ENCODE data around the gene FOXO6. TPM values are rescaled to one million over a fixed set of nuclear protein-coding genes. Genes with fewer than 3 reads are reported as not detected.

Gene FOXO6
- under 1 TPM in 2 of 3 donors, not detected in 1; 0.20 to 0.22 TPM for total RNA-seq

DNA sequence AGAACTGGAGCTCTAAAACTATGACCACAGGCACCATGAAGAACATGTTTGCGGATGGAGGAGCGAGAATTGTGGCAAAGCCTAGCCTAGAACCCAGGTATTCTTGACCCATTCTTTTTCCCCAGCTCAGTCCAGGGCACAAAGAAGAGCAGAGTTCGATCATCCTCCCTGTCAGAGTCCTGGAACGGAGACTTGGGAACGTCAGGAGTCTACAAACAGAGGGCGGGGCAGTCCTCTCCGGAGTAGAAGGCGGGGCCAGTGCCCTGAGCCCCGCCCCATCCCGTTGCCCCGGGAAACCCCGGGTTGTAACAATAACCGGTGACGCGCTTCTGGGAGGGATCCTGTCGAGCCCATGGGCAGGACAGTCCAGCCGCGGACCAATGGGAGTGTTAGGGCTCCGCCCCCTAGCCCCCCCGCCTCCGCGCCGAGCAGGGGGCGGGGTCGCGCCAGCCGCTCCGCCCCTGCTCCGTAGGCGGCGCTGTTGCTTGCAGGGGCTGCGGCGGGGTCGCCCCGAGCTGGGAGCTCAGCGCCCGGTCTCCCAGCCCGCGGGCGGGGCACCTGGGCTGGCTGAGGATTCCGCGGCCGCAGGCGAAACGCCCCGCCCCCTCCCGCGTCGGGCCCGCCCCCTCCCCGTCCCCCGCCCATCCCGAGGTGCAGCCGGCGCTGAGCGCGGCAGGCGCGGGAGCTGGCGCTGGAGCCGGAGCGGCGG, at the start of gene FOXO6:
Gene FOXO6 (plus strand): TSS at position 649 of the 709 bp plus-strand sequence.
- Mint-ChIP-seq H3K4me3 (peak within 1 kb of the TSS; percentile 73), H3K27me3 (ENCODE audit: low read depth) (peaks cover 33% of the 10 kb centered on the region), H3K9me3 (no peaks in the 10 kb centered on the region), H3K36me3 (ENCODE audit: insufficient read depth) (no peaks in the 10 kb centered on the region), H3K4me1 (ENCODE audit: low read depth) (peaks cover 16% of the 10 kb centered on the region)
- ATAC-seq, result peak; percentile 90 to 91
- DNase-seq, result peak; percentile 90

DNA sequence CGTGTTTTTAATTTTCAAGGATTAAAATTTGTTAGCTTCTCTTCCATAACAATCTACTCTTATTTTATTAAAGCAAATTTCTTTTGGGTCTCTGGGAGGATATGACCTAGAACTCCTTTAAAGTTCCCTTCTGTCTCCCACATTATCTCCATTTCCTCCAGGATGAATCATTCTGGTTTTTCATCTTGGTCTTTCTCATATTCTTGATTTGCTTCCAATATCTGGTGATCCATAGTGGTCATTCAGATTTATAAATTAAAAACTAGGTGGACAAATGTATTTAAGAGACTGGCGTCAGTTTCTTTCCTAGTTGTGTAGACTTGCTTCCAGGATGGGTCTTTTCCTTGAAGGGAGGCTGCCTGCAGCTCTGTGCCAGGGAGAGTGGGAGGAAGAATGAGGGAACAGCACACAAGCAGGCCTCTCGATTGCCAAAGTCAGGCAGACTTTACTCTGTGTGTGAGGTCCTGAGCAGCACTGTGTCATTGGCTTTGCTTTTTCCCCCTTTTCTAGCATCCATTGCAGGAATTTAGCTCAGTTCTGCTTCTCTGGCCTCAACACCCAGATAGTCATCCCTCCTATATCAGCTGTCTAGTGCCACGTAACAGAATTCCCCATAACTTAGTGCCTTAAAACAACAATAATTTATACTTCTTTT, 48.1 kb upstream of the FOXO6 start:
- Mint-ChIP-seq H3K4me1 (ENCODE audit: low read depth) (peaks cover 3% of the 10 kb centered on the region), H3K27me3 (ENCODE audit: low read depth) (peaks cover 4% of the 10 kb centered on the region), H3K4me3 (no peak overlapping the region), H3K9me3 (peaks cover 4% of the 10 kb centered on the region), H3K36me3 (ENCODE audit: insufficient read depth) (no peaks in the 10 kb centered on the region)
- no peak for ATAC-seq
- DNase-seq, result no peak

- peak in 1 of 2 donors; percentile 32 for ATAC-seq
- Mint-ChIP-seq H3K36me3 (ENCODE audit: insufficient read depth) (no peaks in the 10 kb centered on the region), H3K27me3 (ENCODE audit: low read depth) (peaks cover 1% of the 10 kb centered on the region), H3K4me3 (no peak overlapping the region), H3K9me3 (no peaks in the 10 kb centered on the region), H3K4me1 (ENCODE audit: low read depth) (peaks cover 3% of the 10 kb centered on the region)
- DNase-seq, result no peak
Measured at GRCh38 chr1:41313661-41314131, 47.5 kb upstream of the FOXO6 start.

DNA sequence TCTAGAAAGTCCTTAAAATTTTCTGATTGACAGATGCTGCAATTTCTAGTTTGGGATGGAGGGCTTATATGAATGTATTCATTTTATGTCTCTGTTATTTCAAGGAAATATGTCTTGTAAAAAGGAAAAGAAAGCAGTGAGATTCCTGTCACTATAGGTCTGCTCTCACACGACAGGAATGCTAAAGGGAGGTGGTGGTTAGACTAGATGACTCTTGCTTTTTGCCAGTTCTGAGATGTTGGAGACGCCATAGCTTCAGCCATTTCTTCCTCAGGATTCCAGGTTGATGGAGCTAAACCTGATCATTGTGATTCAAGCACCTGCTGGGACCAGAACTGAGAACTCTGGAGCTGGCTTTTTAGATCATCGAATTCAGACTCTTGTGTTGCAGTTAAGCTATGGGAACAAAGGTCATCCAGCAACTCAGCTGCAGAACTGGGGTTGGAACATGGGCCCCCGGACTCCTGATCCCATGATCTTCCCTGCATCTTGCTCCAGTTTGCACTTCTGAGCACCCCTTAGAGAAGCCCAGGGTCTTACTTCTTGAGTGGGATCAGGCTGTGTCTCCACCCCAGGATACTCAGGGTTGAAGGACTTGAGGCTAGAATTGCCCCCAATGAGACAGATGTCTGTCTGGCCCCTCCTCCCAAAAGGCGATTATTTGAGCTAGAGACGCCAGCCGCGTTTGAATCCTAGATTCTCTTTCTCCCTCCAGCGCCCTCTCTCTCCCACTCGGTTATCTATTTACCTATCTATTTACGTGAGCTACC, 46.7 kb upstream of the FOXO6 start:
- ATAC-seq (no peak), DNase-seq (no peak)
- Mint-ChIP-seq H3K4me1 (ENCODE audit: low read depth) (peaks cover 3% of the 10 kb centered on the region), H3K36me3 (ENCODE audit: insufficient read depth) (no peaks in the 10 kb centered on the region), H3K27me3 (ENCODE audit: low read depth) (peaks cover 1% of the 10 kb centered on the region), H3K9me3 (no peaks in the 10 kb centered on the region), H3K4me3 (no peak overlapping the region)

DNA sequence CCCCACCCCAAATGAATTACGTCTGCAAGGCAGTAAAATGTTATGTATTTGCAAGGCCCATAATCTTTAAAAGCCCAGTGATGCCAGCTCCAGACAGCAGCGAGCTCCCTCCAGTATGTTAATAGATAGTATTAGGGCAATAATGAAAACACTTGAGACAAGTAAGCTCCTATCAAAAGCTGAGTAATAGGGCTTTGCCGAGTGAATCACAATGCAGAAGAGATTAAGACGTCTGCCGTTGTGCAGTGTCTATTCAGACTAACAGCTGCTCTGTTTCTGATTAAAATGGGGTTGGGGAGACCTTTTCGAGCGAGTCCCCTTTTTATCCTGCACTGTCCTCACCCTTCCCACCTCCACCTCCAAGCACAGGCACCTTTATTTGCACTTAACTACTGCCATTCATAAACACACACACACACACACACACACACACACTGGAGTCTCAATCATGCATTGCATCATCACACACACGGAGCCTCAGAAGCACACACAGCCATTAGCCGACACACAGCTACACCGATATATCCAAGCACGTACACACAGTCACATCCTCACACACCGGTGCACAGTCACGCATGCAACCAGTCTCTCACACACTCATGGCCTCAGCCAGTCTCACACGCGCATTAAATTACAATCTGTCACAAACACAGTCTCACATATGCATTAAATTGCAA, 46.0 kb upstream of the FOXO6 start:
- H3K36me3 Mint-ChIP-seq (ENCODE audit: insufficient read depth), result no peaks in the 10 kb centered on the region

GRCh38 chr1:41315871-41316270, 45.4 kb upstream of the FOXO6 start:
- H3K4me3 Mint-ChIP-seq, result no peak overlapping the region
- ATAC-seq (no peak), DNase-seq (no peak)
- no peaks in the 10 kb centered on the region for H3K36me3 Mint-ChIP-seq (ENCODE audit: insufficient read depth)
- H3K9me3 Mint-ChIP-seq, result no peaks in the 10 kb centered on the region
- H3K27me3 Mint-ChIP-seq (ENCODE audit: low read depth), result no peaks in the 10 kb centered on the region
- H3K4me1 Mint-ChIP-seq (ENCODE audit: low read depth), result peaks cover 3% of the 10 kb centered on the region

More for the DNA sequence above, 46.0 kb upstream of the FOXO6 start:
- Mint-ChIP-seq H3K4me1 (ENCODE audit: low read depth) (peaks cover 3% of the 10 kb centered on the region), H3K4me3 (no peak overlapping the region), H3K9me3 (no peaks in the 10 kb centered on the region), H3K27me3 (ENCODE audit: low read depth) (no peaks in the 10 kb centered on the region)
- ATAC-seq, result no peak
- no peak for DNase-seq

DNA sequence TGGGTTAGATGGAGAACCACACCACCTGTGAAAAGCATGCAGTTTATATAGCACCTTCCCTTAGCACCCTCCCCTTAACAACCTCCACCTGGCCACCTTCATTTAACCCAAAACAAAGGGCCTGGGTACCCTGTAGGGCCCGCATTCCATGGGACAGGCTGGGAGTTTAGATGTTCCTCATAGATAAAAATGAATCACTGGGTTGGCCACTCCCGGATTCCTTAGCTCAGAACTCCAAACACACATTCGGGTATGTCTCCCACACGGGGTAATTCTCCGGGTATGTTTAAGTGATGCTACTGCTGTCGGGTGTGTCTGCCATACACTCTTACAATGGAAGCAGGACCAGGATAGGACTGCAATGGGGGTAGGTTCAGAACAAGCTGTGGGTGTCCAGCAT, 43.9 kb upstream of the FOXO6 start:
- Mint-ChIP-seq H3K9me3 (no peaks in the 10 kb centered on the region), H3K4me3 (no peak overlapping the region), H3K4me1 (ENCODE audit: low read depth) (no peaks in the 10 kb centered on the region), H3K27me3 (ENCODE audit: low read depth) (no peaks in the 10 kb centered on the region), H3K36me3 (ENCODE audit: insufficient read depth) (no peaks in the 10 kb centered on the region)
- DNase-seq (no peak), ATAC-seq (no peak)

DNA sequence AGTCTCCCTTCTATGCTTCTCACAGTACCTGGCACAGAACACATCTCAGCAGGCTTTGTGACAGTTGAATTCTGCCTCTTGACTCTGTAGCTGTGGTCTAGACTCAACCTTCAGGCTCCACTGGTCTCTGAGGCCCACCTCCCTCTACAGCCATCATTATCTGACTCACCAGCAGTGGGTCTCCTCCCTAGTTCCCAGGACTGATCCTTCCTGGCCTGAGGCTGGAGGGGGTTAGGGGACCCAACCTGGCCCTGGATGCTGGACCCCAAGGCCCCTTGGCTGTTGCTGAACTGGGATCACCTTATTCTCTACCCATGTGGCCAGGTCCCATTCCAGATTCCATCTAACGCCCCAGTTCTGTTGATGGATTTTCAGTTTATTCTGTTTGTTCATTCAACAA, 43.1 kb upstream of the FOXO6 start:
- DNase-seq (no peak), ATAC-seq (no peak)
- Mint-ChIP-seq H3K36me3 (ENCODE audit: insufficient read depth) (no peaks in the 10 kb centered on the region), H3K4me3 (no peak overlapping the region), H3K27me3 (ENCODE audit: low read depth) (no peaks in the 10 kb centered on the region), H3K4me1 (ENCODE audit: low read depth) (no peaks in the 10 kb centered on the region), H3K9me3 (no peaks in the 10 kb centered on the region)

GRCh38 chr1:41319106-41319755, 42.0 kb upstream of the FOXO6 start:
- H3K36me3 Mint-ChIP-seq (ENCODE audit: insufficient read depth), result no peaks in the 10 kb centered on the region
- ATAC-seq (no peak), DNase-seq (no peak)
- H3K27me3 Mint-ChIP-seq (ENCODE audit: low read depth), result peaks cover under 1% of the 10 kb centered on the region
- H3K9me3 Mint-ChIP-seq, result no peaks in the 10 kb centered on the region
- H3K4me1 Mint-ChIP-seq (ENCODE audit: low read depth), result no peaks in the 10 kb centered on the region
- H3K4me3 Mint-ChIP-seq, result no peak overlapping the region

DNA sequence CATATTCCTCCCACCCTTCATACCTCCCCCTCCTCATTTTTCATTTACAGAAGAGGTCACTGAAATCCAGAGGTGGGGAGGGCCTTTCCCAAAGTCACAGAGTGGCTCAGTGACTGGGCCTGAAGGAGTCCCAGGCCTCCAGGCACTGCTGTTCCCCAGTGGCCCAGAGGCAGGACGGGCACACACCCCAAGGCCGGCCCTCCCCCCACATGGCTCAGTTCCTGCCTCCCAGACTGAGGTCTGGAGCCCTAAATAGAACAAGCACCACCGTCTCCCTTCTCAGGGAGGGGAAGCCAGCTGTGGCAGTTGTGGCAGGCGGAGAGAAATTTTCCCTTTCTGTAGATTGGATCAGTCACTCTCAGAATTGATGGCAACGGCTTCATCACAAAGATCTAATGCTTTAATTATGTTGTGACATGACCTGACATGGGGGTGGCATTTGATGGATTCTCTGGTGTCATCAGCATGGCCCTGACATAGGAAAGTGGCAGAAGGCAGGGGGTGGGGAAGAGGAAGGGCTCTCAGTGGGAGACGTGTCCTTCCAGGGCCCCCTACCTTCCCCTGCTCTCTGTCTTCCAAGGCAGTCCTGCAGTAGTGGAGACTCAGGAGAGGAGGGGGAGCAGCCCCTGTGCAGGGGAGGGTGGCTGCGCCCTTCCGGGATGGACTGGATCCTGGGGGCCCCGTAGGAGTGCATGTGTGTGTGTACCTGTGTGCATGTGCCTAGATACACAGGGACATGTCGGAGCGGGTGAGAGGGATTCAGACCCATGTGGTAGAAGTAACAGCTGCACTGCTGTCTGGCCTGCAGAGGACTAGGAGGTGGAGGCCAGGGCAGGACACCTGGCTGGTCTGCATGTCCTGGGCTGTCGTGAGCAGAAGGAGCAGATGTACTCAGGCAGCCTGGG, 41.2 kb upstream of the FOXO6 start:
- Mint-ChIP-seq H3K4me3 (no peak overlapping the region), H3K27me3 (ENCODE audit: low read depth) (peaks cover 5% of the 10 kb centered on the region), H3K36me3 (ENCODE audit: insufficient read depth) (no peaks in the 10 kb centered on the region), H3K9me3 (no peaks in the 10 kb centered on the region), H3K4me1 (ENCODE audit: low read depth) (no peaks in the 10 kb centered on the region)
- DNase-seq (no peak), ATAC-seq (no peak)

- Mint-ChIP-seq H3K27me3 (ENCODE audit: low read depth) (peaks cover 8% of the 10 kb centered on the region), H3K4me3 (no peak overlapping the region), H3K4me1 (ENCODE audit: low read depth) (no peaks in the 10 kb centered on the region), H3K9me3 (no peaks in the 10 kb centered on the region), H3K36me3 (ENCODE audit: insufficient read depth) (no peaks in the 10 kb centered on the region)
- ATAC-seq (no peak), DNase-seq (no peak)
Measured at GRCh38 chr1:41320895-41321676, 40.1 kb upstream of the FOXO6 start.

DNA sequence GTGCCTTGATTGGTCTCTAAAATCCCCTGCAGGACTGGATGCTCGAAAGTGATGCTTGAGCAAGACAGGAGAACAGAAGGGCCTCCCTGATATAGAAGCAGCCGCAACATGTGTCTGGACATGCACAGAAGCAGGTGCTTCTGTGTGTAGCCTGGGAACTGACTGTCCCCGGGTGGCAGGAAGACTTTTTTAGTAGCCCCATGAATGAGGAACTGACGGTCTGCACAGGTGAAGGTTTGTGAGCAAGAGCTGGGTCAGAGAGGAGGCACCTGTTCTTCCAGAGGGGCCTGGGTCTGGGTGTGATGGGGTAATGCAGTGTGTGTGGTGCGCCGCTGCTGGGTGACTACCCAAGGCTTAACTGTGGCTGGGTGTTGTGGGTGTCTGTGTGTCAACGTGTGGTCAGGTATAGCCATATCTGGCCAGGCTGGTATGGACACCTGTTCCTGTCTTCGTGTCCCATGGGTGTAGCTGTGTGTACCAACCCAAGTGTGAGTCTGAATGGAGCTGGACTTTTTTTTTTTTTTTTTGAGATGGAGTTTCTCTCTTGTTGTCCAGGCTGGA, 39.1 kb upstream of the FOXO6 start:
- H3K27me3 Mint-ChIP-seq (ENCODE audit: low read depth), result peaks cover 8% of the 10 kb centered on the region
- no peak for ATAC-seq
- no peak for DNase-seq
- H3K4me1 Mint-ChIP-seq (ENCODE audit: low read depth), result no peaks in the 10 kb centered on the region
- no peaks in the 10 kb centered on the region for H3K9me3 Mint-ChIP-seq
- no peaks in the 10 kb centered on the region for H3K36me3 Mint-ChIP-seq (ENCODE audit: insufficient read depth)
- H3K4me3 Mint-ChIP-seq, result no peak overlapping the region
